MM.1S (cell line): Measurements from ENCODE around the gene NRXN3.

Experiments used
- EZH2phosphoT487 ChIP-seq: fragments of 300-600 bp; sonication (generic); IDR thresholded peaks from 2 replicates; pipeline ENCODE4 v1.6.1; 2018; ENCODE audit warnings: antibody characterized with exemption, low read length
- TF ChIP-seq, protein P1 (sequence below): fragments of 300-600 bp; sonication (generic); IDR thresholded peaks from 2 replicates; pipeline ENCODE4 v1.5.1; 2016; ENCODE audit warnings: antibody characterized with exemption, low read length, mixed read lengths

GRCh38 chr14:79465651-79466050, 1295.5 kb downstream of the NRXN3 start:
- TF ChIP-seq, protein P1, sequence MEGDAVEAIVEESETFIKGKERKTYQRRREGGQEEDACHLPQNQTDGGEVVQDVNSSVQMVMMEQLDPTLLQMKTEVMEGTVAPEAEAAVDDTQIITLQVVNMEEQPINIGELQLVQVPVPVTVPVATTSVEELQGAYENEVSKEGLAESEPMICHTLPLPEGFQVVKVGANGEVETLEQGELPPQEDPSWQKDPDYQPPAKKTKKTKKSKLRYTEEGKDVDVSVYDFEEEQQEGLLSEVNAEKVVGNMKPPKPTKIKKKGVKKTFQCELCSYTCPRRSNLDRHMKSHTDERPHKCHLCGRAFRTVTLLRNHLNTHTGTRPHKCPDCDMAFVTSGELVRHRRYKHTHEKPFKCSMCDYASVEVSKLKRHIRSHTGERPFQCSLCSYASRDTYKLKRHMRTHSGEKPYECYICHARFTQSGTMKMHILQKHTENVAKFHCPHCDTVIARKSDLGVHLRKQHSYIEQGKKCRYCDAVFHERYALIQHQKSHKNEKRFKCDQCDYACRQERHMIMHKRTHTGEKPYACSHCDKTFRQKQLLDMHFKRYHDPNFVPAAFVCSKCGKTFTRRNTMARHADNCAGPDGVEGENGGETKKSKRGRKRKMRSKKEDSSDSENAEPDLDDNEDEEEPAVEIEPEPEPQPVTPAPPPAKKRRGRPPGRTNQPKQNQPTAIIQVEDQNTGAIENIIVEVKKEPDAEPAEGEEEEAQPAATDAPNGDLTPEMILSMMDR = no peak
- no peak for TF ChIP-seq EZH2phosphoT487
